T-helper 2 cell treated with Interferon-gamma antibody and Interleukin-4, amounts not matched to agents 5 μg/mL and 100 μg/mL, for 36 hours (primary cell): Measurements from ENCODE around the gene CAPNS1.
"Not testable (repeated sequence)": the region's sequence is repeated elsewhere in the genome, so short reads cannot be mapped to it uniquely, and the experiment has no call there.

Source experiments
- DNase-seq: peaks from one replicate; pipeline ENCODE4 v3.0.0; 2021; ENCODE audit warnings: low spot score
- H3K27ac Mint-ChIP-seq: one replicate; pipeline ENCODE4 v1.8.0; 2021; ENCODE audit warnings: mild to moderate bottlenecking, mixed read lengths
- H3K27me3 Mint-ChIP-seq: one replicate; pipeline ENCODE4 v1.8.0; 2021; ENCODE audit warnings: low read depth, mixed read lengths
- H3K36me3 Mint-ChIP-seq: one replicate; pipeline ENCODE4 v1.8.0; 2021; ENCODE audit warnings: low read depth, mixed read lengths
- H3K4me1 Mint-ChIP-seq: one replicate; pipeline ENCODE4 v1.8.0; 2021; ENCODE audit warnings: low read depth, mixed read lengths
- H3K4me3 Mint-ChIP-seq: one replicate; pipeline ENCODE4 v1.8.0; 2022; ENCODE audit warnings: mild to moderate bottlenecking, moderate library complexity, mixed read lengths
- H3K9me3 Mint-ChIP-seq: one replicate; pipeline ENCODE4 v1.8.0; 2021; ENCODE audit warnings: mixed read lengths

CAPNS1 gene

GRCh38 chr19:36150586-36150985, 10.7 kb downstream of the CAPNS1 start:
- H3K9me3 Mint-ChIP-seq = no peaks in the 10 kb centered on the region
- H3K27me3 Mint-ChIP-seq = no peaks in the 10 kb centered on the region
- H3K27ac Mint-ChIP-seq = no peak overlapping the region
- DNase-seq = no peak
- H3K4me1 Mint-ChIP-seq = peaks cover 4% of the 10 kb centered on the region
- H3K36me3 Mint-ChIP-seq = peaks cover 45% of the 10 kb centered on the region
- no peak overlapping the region for H3K4me3 Mint-ChIP-seq

DNA sequence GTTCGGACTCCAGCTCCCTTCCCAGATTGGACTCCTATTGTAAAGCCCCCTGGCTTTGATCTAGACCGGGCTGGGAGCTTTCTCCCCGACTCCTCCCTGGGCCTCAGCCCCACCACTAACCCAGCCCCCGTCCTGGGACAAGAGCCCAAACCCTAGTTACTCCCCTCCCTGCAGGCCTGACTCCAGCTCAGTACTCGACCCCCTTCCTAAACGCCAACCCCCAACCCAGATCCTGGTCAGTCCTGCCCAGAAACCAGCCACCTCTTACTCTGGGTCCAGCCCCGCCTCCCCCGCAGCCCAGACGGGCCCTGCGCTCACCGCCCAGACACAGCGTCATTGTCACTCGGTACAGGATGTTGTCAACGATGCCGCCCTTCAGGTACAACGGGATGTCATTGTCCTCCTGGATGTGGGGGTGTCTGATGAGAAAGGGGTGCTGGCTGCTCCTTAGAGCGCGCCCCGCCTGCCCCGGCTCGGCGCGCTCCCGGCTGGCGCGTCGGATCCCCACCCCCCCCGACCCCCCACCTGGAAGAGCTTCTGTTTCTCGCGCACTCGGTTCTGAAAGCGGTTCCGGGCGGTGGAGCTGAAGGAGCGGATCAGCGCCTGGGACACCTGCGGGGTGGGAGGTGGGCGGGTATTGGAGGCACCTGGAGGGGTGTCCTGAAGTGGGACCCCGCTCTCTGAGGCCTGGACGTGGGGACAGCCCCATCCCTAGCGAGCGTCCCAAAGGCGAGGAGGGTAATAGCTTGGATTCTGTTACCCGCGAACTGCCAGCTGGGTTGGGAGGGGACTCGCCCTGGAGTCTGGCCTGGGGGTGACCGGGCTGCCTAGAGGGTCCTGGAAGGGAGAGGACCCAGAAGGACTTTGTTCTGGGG, 11.5 kb downstream of the CAPNS1 start:
- no peak overlapping the region for H3K4me3 Mint-ChIP-seq

DNA sequence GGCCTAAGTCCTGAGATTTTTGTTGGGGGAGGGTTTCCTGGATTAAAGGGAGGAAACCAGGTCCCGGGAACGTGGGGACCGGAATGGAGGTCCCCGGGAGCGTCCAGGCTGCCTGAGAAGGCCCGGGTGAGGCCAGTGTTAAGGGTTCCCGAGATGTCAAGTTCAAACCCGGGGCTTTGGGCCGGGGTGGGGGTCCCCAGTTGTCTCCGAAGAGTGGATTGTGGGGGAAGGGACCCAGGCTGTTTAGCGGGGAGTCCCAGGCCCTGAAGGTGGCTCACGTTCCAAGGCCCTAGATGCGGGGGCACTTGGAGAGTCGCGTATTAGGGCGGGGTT, 12.1 kb downstream of the CAPNS1 start:
- Mint-ChIP-seq H3K27ac (no peak overlapping the region), H3K36me3 (peaks cover 33% of the 10 kb centered on the region)

More for the DNA sequence above, 11.5 kb downstream of the CAPNS1 start:
- Mint-ChIP-seq H3K27me3 (no peaks in the 10 kb centered on the region), H3K4me1 (peaks cover 4% of the 10 kb centered on the region), H3K27ac (no peak overlapping the region), H3K36me3 (peaks cover 38% of the 10 kb centered on the region), H3K9me3 (no peaks in the 10 kb centered on the region)
- no peak for DNase-seq

GRCh38 chr19:36152352-36153091, 12.7 kb downstream of the CAPNS1 start, which contains the start of gene COX7A1:
Gene COX7A1 (minus strand): TSS chr19:36152447. CDS start chr19:36152407, 40 bp downstream.
- Mint-ChIP-seq H3K27ac (no peak within 1 kb of the TSS), H3K4me3 (no peak within 1 kb of the TSS), H3K36me3 (peaks cover 30% of the 10 kb centered on the region), H3K9me3 (no peaks in the 10 kb centered on the region), H3K4me1 (peaks cover 4% of the 10 kb centered on the region), H3K27me3 (no peaks in the 10 kb centered on the region)
- DNase-seq = no peak

More for the DNA sequence above, 12.1 kb downstream of the CAPNS1 start:
- Mint-ChIP-seq H3K9me3 (no peaks in the 10 kb centered on the region), H3K4me1 (peaks cover 4% of the 10 kb centered on the region), H3K27me3 (no peaks in the 10 kb centered on the region), H3K4me3 (no peak overlapping the region)
- DNase-seq = no peak

- H3K4me3 Mint-ChIP-seq = no peak overlapping the region
- H3K27ac Mint-ChIP-seq = no peak overlapping the region
- H3K4me1 Mint-ChIP-seq = peaks cover 4% of the 10 kb centered on the region
- peaks cover 26% of the 10 kb centered on the region for H3K36me3 Mint-ChIP-seq
- H3K9me3 Mint-ChIP-seq = no peaks in the 10 kb centered on the region
- DNase-seq = no peak
- H3K27me3 Mint-ChIP-seq = no peaks in the 10 kb centered on the region
Observed at GRCh38 chr19:36153126-36153525, 13.3 kb downstream of the CAPNS1 start.

DNA sequence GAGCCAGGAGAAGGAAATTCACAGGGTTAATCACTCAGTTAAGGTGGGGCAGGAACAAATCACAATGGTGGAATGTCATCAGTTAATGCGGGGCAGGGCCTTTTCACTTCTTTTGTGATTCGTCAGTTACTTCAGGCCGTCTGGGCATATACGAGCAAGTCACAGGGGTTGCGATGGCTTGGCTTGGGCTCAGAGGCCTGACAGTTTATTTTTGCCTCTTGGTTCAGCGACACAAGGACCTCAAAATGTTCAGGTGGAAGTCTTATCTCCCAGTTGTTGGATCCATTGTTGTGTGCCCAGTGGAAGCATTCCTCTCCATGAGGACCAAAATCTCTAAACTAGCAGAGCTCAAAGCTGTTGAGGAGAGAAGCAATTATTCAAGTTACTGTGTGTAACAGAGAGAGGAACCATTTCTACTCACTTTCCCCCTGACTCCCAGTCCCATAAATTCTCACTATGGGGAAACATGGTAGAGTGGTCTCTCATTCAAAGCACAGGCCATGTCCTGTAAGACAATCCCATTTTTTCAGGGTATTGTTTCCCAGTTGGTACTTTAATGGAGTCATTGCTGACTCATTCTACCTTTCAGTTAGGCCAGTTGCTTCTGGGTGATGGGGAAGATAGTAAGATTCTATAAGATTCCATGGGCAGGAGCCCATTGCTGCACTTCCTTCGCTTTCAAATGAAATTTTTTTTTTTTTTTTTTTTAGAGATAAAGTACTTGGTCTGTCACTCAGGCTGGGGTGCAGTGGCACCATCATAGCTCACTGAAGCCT, 21.1 kb downstream of the CAPNS1 start:
- Mint-ChIP-seq H3K36me3 (peaks cover 3% of the 10 kb centered on the region), H3K27ac (no peak overlapping the region), H3K27me3 (no peaks in the 10 kb centered on the region), H3K4me1 (no peaks in the 10 kb centered on the region), H3K9me3 (no peaks in the 10 kb centered on the region), H3K4me3 (no peak overlapping the region)
- DNase-seq = no peak

DNA sequence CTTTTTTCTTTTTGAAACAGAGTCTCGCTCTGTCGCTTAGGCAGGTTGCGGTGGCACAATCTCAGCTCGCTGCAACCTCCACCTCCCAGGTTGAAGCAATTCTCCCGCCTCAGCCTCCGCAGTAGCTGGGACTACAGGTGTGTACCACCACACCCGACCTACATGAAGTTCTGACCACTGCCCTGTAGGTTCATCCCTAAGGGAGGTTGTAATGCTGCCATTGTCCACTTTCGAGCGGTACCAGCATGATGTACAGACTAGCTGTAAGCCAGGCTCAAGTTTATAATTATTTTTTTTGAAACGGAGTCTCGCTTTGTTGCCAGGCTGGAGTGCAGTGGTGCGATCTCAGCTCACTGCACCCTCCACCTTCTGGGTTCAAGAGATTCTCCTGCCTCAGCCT, 23.9 kb downstream of the CAPNS1 start:
- no peak for DNase-seq
- Mint-ChIP-seq H3K36me3 (peaks cover 3% of the 10 kb centered on the region), H3K27me3 (no peaks in the 10 kb centered on the region), H3K9me3 (no peaks in the 10 kb centered on the region), H3K4me1 (no peaks in the 10 kb centered on the region), H3K27ac (no peak overlapping the region), H3K4me3 (no peak overlapping the region)

DNA sequence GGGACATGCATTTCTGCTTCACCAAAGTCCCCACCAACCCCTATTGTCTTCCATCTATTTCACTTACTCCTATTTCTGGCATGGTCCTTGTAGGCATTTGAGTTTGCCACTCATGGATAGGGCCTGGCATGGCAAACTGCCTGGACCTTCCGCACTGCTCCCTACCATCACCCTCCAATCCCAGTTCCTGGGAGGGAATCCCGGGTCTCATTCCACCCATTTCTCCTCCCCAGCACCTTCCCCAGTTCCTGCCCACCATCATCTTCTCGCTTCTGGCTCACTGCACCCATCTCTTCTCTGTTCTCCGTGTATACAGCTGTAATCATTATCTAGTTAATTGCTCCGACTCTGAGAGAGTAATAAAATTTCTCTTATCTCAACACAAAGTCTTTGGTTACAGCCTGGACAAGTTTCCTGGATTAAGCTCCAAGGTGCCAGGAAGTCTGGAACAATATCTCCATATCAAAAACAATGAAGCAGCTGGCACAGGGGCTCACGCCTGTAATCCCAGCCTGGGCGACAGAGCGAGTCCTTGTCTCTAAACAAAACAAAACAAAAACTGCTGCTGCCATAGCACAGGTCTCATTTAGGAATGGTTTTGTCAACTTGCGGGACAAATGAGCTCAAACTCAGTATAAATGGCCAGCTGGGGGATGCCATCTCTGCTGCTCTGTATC, 29.4 kb downstream of the CAPNS1 start:
- DNase-seq = no peak
- no peaks in the 10 kb centered on the region for H3K27me3 Mint-ChIP-seq
- H3K9me3 Mint-ChIP-seq = no peaks in the 10 kb centered on the region
- H3K27ac Mint-ChIP-seq = no peak overlapping the region
- H3K36me3 Mint-ChIP-seq = peaks cover 2% of the 10 kb centered on the region
- peaks cover 6% of the 10 kb centered on the region for H3K4me1 Mint-ChIP-seq
- no peak overlapping the region for H3K4me3 Mint-ChIP-seq

- Mint-ChIP-seq H3K9me3 (no peaks in the 10 kb centered on the region), H3K4me1 (peaks cover 6% of the 10 kb centered on the region), H3K27me3 (no peaks in the 10 kb centered on the region), H3K4me3 (no peak overlapping the region), H3K36me3 (peaks cover 2% of the 10 kb centered on the region), H3K27ac (no peak overlapping the region)
- DNase-seq = no peak
Observed at GRCh38 chr19:36172852-36173251, 33.0 kb downstream of the CAPNS1 start.

- H3K36me3 Mint-ChIP-seq, H3K4me3 Mint-ChIP-seq, DNase-seq, H3K27ac Mint-ChIP-seq, H3K4me1 Mint-ChIP-seq, H3K27me3 Mint-ChIP-seq, H3K9me3 Mint-ChIP-seq: not testable (repeated sequence)
Observed at GRCh38 chr19:36173846-36174245, 34.0 kb downstream of the CAPNS1 start.

- not testable (repeated sequence) for H3K9me3 Mint-ChIP-seq, H3K36me3 Mint-ChIP-seq, H3K27ac Mint-ChIP-seq, H3K27me3 Mint-ChIP-seq, H3K4me3 Mint-ChIP-seq, DNase-seq, H3K4me1 Mint-ChIP-seq
Observed at GRCh38 chr19:36179077-36179476, 39.2 kb downstream of the CAPNS1 start.

DNA sequence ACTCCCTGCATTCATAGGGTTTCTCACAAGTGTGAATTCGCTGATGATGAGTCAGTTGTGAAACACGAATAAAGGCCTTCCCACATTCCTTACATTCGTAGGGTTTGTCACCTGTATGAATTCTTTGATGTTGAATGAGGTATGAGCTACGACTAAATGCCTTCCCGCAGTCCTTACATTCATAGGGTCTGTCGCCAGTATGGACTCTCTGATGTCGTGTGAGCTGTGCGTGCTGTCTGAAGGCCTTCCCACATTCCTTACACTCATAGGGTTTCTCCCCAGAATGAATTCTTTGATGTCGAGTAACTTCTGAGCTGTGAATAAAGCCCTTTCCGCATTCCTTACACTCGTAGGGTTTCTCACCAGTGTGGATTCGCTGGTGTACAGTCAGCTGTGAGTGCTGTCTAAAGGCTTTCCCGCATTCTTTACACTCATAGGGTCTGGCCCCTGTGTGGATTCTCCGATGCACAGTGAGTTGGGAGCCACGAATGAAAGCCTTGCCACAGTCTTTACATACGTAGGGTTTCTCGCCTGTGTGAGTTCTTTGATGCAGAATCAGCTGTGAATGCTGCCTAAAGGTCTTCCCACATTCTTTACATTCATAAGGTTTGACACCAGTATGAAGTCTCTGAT, 42.9 kb downstream of the CAPNS1 start:
- no peak for DNase-seq
- H3K27me3 Mint-ChIP-seq = no peaks in the 10 kb centered on the region
- no peaks in the 10 kb centered on the region for H3K4me1 Mint-ChIP-seq
- no peaks in the 10 kb centered on the region for H3K36me3 Mint-ChIP-seq
- no peak overlapping the region for H3K4me3 Mint-ChIP-seq
- no peaks in the 10 kb centered on the region for H3K9me3 Mint-ChIP-seq
- no peak overlapping the region for H3K27ac Mint-ChIP-seq

DNA sequence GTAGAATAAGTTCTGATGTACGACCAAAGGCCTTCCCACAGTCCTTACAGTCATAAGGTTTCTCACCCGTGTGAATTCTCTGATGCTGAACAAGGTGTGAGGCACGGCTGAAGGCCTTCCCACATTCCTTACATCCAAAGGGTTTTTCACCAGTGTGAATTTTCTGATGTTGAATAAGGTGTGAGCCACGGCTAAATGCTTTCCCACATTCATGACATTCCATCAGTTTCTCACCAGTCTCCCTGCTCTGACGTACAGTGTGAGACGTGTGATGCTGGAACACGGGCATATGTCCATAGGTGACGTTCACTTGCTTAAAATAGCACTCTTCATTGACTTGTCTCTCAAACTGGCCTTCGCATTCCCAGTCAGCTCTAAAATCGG, 43.4 kb downstream of the CAPNS1 start:
- Mint-ChIP-seq H3K9me3 (no peaks in the 10 kb centered on the region), H3K4me3 (no peak overlapping the region), H3K4me1 (no peaks in the 10 kb centered on the region), H3K36me3 (no peaks in the 10 kb centered on the region), H3K27me3 (no peaks in the 10 kb centered on the region), H3K27ac (no peak overlapping the region)
- DNase-seq = no peak
